ENCODE measurements around the gene PRKAG2. TPM values are rescaled to one million over a fixed set of nuclear protein-coding genes. Genes with fewer than 3 reads are reported as not detected.

Gene PRKAG2
- total RNA-seq, 1 donor from 2014 or later, result 13.5 TPM

- peaks cover 4% of the 10 kb centered on the region for H3K36me3 Mint-ChIP-seq (ENCODE audit: unreplicated experiment)
- TF ChIP-seq CTCF (IDR thresholded peaks at IDR 0.05), result peak; percentile 70
- DNase-seq (ENCODE audit: extremely low spot score, unreplicated experiment), result no peak
- no peaks in the 10 kb centered on the region for H3K27me3 Mint-ChIP-seq (ENCODE audit: unreplicated experiment)
- no peak overlapping the region for H3K27ac Mint-ChIP-seq (ENCODE audit: unreplicated experiment)
- peaks cover 4% of the 10 kb centered on the region for H3K4me1 Mint-ChIP-seq (ENCODE audit: unreplicated experiment)
- no peak overlapping the region for H3K4me3 Mint-ChIP-seq (ENCODE audit: unreplicated experiment)
- no peaks in the 10 kb centered on the region for H3K9me3 Mint-ChIP-seq (ENCODE audit: unreplicated experiment)
Measured at GRCh38 chr7:151570366-151570915, 306.5 kb downstream of the PRKAG2 start.

- Mint-ChIP-seq H3K9me3 (ENCODE audit: unreplicated experiment) (no peaks in the 10 kb centered on the region), H3K4me3 (ENCODE audit: unreplicated experiment) (no peak overlapping the region), H3K36me3 (ENCODE audit: unreplicated experiment) (peaks cover 9% of the 10 kb centered on the region), H3K27ac (ENCODE audit: unreplicated experiment) (no peak overlapping the region), H3K27me3 (ENCODE audit: unreplicated experiment) (no peaks in the 10 kb centered on the region), H3K4me1 (ENCODE audit: unreplicated experiment) (peaks cover 4% of the 10 kb centered on the region)
- DNase-seq (ENCODE audit: extremely low spot score, unreplicated experiment), result no peak
- TF ChIP-seq CTCF (IDR thresholded peaks at IDR 0.05), result no peak
Measured at GRCh38 chr7:151568956-151569940, 307.7 kb downstream of the PRKAG2 start.

GRCh38 chr7:151566897-151567320, 310.0 kb downstream of the PRKAG2 start:
- DNase-seq (ENCODE audit: extremely low spot score, unreplicated experiment), result no peak
- Mint-ChIP-seq H3K27me3 (ENCODE audit: unreplicated experiment) (no peaks in the 10 kb centered on the region), H3K4me1 (ENCODE audit: unreplicated experiment) (peaks cover 3% of the 10 kb centered on the region), H3K27ac (ENCODE audit: unreplicated experiment) (no peak overlapping the region), H3K36me3 (ENCODE audit: unreplicated experiment) (peaks cover 22% of the 10 kb centered on the region), H3K4me3 (ENCODE audit: unreplicated experiment) (no peak overlapping the region), H3K9me3 (ENCODE audit: unreplicated experiment) (no peaks in the 10 kb centered on the region)
- TF ChIP-seq CTCF (IDR thresholded peaks at IDR 0.05), result no peak

GRCh38 chr7:151565541-151565940, 311.4 kb downstream of the PRKAG2 start:
- no peak for DNase-seq (ENCODE audit: extremely low spot score, unreplicated experiment)
- Mint-ChIP-seq H3K27ac (ENCODE audit: unreplicated experiment) (no peak overlapping the region), H3K4me1 (ENCODE audit: unreplicated experiment) (peaks cover 3% of the 10 kb centered on the region), H3K9me3 (ENCODE audit: unreplicated experiment) (no peaks in the 10 kb centered on the region), H3K36me3 (ENCODE audit: unreplicated experiment) (peaks cover 29% of the 10 kb centered on the region), H3K4me3 (ENCODE audit: unreplicated experiment) (no peak overlapping the region), H3K27me3 (ENCODE audit: unreplicated experiment) (no peaks in the 10 kb centered on the region)
- no peak for TF ChIP-seq CTCF (IDR thresholded peaks at IDR 0.05)

GRCh38 chr7:151560243-151560642, 316.7 kb downstream of the PRKAG2 start:
- Mint-ChIP-seq H3K4me3 (ENCODE audit: unreplicated experiment) (no peak overlapping the region), H3K27me3 (ENCODE audit: unreplicated experiment) (no peaks in the 10 kb centered on the region), H3K4me1 (ENCODE audit: unreplicated experiment) (peaks cover 25% of the 10 kb centered on the region), H3K36me3 (ENCODE audit: unreplicated experiment) (peaks cover 39% of the 10 kb centered on the region), H3K9me3 (ENCODE audit: unreplicated experiment) (no peaks in the 10 kb centered on the region), H3K27ac (ENCODE audit: unreplicated experiment) (no peak overlapping the region)
- no peak for TF ChIP-seq CTCF (IDR thresholded peaks at IDR 0.05)
- DNase-seq (ENCODE audit: extremely low spot score, unreplicated experiment), result peak; percentile 23
